GM21526 (cell line): ENCODE results near the gene PLCB1.

Source experiments
- ATAC-seq: cut with Tn5 transposase; IDR thresholded peaks from one replicate; pipeline ENCODE4 v1.9.1; 2021; ENCODE audit warnings: moderate library complexity; ENCODE audit not compliant: unreplicated experiment, low FRiP score

PLCB1 gene

DNA sequence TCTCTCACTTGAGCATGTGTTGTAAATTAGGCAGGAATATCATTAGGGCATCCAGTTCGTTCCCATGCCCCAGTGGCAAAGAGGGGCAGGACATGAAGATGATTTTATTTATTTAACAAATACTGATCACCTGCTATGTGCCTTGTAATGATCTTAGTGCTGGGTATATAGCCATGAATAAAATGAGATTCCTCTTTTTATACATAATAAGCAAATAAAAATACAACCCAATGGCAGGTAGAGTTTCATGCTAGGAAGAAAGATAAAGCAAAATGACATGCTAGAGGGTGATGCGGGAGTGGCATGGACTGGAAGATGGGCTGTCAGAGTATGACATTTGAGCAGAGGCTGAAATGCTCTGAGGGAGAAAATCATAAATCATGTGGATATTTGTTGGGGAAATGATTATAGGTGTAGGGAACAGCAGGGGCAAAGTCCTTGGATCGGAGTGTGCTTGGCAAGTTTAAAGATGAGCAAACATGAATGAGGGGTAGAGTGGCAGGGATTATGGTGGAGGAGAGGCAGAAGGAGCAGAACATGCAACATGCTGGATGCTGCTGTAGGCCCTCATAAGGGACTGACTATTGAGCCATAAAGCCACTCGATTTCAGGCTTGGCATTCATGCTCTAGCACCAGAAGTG is 342.1 kb downstream of the PLCB1 start:
- no peak for ATAC-seq

DNA sequence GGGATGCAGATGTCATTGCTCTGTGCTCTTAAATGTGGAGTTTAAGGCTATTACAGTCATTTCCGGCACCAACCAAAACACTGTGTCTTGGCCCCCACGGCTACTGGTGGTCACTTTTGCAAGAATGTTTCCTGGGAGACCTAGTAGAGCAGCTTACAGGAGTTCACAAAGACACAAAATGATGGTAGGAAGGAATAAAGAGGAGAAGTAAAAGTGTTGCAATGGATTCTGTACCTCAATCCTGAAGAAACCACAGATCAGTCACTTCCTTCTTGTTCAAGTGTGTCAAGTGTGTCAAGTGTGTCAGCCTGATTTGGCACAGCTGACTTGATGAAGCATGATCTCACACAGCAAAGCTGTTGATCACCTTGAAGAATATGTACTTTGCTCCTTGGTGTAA is 344.0 kb downstream of the PLCB1 start:
- no peak for ATAC-seq

DNA sequence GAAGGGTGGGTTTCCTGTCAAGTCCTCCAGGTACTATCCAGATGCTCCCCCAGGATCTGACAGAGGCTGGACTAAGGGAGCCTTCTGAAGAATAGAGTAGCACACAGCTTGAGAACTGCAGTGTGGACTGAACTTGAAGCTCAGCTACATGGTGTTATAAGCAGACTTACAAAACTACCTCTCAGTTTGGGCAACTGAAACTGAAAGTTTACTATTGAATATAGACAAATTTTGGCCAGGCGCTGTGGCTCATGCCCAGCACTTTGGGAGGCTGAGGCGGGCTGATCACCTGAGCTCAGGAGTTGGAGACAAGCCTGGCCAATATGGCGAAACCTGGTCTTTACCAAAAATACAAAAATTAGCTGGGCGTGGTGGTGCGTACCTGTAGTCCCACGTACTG is 348.5 kb downstream of the PLCB1 start:
- ATAC-seq: no peak

DNA sequence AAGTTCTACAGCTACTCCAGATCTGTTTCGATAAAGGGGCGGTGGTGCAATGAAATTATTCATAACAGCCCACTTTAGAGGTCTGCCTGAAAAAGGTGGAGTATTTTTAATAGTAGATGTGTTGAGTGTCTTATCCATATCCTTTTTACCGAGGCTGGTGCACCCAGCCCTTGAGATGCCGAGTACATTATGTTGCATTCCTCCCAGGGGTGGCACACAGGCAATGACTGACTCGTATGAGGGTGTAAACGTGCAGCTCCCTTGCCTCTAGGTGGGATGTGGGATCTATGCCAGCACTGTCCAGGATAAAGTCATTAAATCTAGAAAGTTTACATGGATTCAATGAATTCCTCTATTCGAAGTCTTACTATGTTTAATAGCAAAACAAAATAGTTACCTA is 355.6 kb downstream of the PLCB1 start:
- no peak for ATAC-seq

DNA sequence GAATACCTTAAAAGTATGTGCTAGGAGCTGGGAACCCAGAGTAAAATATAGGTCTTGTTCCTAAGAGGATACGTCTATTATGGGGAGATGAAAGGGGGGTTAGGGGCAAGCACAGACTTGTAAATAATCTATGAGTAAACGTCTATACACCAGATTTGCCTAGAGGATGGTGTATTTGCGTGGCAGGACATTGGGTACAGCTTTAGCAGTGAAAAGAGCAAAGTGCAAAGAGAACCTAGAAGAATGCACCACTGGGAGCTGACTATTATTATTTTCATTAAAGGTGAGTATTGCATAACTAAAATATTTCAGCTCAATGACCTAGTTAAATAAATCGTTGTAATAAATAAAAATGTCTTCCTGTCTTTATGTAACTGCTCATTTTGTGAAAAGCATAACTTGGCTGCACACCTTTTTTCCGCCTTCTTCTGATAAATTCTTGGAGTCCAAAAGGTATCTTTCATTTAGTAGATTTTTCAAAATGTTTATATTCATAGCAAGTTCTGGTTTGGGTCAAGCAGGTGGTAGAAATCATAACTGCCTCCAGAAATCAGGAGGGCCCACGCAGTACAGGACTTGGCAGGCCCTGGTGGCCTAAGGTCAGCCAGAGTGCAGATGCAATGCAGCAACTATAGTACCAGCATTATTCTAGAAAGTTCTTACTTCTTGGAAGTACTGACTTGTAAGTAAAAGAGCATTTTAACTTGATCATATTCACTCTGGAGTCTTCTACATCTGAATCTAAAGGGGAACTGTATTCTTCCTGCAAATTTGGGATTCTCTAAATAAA is 357.2 kb downstream of the PLCB1 start:
- ATAC-seq: no peak

DNA sequence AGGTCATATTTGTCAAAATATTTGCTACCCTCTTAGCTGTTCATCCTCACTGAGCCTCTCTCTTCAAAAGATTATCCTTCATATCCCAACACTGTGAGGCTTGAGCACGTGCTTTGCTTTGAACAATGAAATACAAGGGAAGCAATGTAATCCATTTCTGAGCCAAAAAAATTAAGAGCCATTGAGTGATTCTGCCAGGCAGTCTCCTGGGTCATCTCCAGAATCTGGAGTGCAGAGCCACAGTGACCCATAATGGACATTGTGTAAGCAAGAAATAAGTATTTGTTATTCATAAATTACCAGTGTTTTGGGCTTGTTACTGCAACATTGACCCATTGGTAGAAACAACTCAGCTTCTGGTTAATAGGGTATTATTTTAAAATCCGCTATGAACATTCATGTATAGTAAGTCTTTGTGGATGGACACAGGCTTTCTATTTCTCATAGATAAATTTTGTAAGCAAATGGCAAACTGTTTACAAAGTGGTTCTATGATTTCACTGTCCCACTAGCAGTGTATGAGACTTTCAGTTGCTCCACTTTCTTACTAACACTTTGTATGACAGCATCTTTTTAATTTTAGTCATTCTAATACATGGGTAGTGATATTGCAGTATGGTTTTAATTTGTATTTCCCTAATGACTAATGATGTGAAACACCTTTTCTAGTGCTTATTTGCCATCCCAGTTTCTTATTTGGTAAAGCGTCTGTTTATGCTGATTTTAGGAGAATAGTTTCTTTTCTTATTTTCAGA is 358.2 kb downstream of the PLCB1 start:
- ATAC-seq: no peak

DNA sequence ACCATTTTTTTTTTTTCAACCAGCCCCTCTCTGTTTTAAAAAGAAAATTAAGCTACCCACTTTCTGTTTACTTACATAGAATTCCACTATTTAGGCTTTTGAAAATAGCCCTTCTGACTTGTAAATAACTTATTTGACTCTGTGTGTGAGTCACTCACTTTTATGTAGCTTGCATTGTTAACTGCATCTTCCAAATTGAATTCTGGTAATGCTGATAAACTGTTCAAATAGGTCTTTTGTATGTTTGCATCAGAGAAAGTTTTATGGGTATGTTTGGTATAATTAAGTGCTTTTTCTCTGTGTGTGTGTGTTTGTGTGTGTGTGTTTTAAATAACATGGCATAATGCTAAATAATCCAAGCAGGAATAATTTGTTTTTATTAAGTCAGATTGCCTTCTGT is 360.1 kb downstream of the PLCB1 start:
- ATAC-seq: no peak

DNA sequence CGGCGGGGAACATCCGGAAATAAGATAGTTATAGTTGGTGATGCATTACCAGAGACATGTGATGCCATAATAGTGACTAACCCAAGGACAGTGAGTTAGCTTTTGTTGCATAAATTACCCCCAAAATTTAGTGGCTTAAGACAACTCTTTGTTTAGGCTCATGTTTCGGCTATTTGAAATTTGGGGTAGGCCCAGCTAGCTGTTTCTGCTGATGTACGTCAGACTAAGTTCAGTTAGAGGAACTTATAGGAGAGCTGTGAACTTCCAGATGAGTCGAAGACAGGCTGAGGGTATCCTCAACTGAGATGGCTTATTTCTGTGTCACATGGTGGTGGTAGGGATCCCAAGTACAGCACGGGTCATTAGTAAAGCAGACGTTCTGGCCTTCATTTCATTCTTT is 366.5 kb downstream of the PLCB1 start:
- ATAC-seq: no peak

DNA sequence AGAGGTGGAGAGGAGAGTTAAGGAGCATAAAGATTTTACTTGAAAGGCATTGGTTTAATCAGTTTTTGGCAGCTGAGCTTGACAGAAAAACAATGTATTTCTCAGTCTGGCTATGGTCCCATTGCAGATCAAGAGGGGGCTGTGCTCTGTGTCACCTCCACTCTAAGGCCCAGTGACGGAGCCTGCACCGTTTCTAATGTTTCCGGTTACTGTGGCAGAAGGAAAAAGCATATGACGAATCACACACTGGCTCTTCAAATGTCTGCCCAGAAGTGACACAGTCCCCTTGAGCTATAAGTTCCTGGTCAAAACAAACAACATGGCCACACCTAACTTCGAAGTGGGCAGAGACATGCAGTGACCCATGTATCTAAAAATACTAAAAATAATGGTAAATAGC is 372.0 kb downstream of the PLCB1 start:
- no peak for ATAC-seq

DNA sequence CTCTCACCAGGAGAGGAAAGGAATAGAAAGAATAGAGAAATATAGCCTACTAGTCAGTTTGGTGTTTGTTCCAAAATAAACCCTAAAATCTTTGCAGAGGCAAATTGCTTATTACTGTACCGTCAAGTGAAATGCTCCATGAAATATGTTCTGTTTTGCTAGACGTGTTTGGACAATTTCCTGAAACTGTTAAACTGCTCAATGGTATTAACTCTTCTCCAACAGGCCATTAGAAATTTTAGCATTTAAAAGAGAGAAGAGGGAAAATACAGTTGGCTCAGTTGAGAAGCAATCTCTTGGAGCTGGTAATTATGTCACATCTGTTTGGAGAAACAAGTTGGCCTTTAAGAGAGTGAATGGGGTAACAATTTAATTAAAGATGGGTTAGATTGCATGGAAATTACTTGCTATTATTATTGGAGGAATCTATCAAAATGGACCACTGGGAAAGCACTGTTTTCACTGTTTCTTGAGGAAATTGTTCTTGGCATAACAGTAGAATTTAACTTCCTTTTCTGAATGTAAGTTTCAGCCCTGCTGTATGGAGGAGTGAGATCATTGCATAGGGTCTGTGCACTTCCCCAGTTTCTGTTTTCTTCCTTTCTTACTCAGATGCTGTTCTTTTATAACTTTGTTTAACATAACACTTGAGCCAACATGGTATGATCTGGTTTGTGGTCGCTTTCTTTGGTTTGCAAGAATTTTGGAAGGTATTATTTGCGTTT is 373.6 kb downstream of the PLCB1 start:
- ATAC-seq: no peak

DNA sequence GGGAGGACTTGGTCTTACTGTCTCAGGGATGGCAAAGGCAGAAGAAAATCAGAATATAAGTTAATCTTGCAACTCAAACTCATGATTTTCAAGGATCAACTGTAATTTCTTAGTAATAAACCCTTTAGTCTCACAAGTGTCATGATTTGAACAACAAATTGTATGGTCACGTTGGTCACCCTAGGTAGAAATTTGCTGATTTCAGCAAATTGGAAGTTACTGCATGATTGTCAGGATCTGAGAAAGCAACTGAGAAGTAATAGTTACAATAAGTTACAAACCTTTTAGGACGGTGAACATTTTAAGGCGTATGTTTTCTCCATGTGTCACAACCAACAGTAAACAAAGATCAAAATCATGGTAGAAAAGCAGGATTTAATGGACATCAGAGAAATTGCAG is 375.2 kb downstream of the PLCB1 start:
- no peak for ATAC-seq

DNA sequence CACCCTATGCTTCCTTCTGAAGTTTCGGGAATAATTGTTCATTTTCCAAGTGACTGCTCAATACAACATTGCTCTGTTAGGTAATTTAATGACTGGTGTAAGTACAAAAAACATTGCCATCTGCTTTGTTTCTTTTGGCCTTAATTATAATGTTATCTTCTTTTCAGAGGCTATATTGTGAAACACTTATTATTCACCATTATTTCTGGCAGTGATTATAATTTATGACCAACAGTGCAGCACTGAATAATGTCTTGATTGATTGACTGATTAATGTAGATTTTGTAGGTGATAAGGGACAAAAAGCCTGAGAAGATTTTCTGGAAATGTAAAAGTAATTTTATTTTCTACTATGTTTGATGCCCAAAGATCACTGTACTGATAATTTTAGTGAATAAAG is 377.7 kb downstream of the PLCB1 start:
- no peak for ATAC-seq

DNA sequence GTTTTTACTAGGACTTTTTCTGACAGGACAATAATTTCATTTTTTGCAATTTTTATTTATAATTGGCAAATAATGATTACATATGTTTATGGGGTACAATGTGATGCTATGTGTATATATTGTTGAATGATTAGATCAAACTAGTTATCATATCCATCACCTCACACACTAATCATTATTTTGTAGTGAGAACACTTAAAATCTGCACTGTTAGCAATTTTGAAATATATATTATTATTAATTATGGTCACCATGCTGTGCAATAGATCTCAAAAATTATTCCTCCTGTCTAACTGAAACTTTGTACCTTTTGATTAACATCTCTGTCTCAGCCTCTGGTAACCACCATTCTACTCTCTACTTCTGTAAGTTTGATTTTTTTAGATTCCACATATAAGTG is 378.7 kb downstream of the PLCB1 start:
- ATAC-seq: no peak

DNA sequence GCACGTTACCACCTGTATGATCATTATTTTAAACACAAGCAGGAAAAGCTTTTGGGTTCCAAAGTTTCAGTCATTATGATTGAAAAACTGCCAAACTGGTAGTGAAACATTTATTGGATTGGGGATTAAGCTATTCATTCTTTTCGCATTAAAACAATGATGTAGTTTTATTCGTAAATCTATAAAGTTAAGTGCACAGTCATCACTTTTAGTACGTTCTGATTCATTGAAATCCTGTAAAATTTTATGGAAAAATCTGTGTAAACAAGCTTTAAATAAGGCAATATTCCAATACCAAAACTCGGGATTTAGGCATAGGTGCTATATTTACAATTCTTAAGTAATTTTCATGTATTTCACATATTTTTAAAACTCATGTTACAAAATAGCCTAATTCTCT is 379.9 kb downstream of the PLCB1 start:
- ATAC-seq: no peak

DNA sequence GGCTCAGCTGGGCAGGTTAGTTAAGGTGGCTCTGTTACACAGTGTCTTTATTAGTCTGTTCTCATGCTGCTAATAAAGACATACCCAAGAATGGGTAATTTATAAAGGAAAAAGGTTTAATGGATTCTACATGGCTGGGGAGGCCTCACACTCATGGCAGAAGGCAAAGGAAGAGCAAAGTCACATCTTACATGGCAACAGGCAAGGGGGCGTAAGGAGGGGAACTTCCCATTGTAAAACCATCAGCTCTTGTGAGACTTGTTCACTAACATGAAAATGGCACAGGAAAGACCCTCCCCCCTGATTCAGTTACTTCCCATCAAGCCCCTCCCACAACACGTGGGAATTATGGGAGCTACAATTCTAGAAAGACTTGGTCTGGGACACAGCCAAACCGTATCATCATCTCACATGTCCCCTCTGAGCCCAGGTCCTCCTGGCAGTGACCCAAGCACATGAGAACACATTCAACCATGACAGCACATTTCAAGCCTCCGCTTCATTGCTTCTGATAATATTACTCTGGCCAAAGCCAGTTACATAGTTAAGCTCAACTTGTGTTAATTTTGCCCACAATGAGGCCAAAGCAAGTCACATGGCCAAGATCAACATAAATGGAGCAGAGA is 383.9 kb downstream of the PLCB1 start:
- no peak for ATAC-seq

DNA sequence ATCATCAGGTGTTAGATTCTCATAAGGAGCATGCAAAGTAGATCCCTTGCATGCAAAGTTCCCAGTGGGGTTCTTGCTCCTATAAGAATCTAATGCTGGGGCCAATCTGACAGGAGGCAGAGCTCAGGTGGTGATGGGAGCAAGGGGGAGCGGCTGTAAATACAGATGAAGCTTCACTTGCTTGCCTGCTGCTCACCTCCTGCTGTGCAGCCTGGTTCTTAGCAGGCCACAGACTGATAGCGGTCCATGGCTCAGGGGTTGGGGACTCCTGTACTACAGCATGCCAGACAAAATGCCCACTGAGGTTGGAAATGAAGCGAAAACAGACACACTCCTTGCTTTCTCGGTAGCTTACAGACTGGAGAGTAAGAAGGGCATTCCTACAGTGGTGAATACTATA is 386.8 kb downstream of the PLCB1 start:
- no peak for ATAC-seq

DNA sequence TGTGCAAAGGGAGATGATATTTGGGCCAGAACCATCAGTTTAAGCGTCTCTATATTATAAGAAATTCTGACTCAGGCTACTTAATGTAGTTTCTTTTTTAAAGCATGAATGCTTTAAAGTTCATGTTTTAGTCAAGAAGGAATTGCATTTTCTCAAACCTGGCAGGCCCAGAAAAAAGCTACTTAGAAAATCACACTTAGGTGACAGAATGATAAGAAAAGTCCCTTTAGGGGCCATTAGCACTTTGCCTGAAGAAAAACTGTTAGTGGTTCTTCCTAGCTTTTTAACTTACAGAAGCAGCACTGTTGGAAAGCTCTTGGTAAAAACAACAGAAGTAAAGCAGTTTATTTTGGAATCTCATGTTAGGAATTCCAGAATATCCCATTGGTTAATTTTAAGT is 387.8 kb downstream of the PLCB1 start:
- no peak for ATAC-seq

DNA sequence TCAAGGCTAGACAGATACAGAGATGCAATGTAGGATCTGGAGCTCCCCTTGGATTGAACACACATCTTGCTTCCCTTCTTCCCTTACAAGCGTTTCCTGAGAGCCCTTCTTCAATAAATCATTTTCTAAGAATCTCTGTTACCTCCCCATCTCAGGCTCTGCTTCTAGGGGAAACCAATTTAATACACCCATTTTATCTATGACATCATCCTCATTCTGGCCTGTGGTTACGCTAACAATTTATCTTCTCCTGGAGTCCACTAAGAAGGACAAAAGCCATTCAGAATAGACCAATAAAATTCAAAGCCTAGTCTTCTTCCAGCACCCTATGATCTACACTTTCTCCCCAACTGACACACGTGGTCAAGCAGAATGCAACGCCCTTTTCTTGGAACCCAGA is 390.1 kb downstream of the PLCB1 start:
- ATAC-seq: no peak

DNA sequence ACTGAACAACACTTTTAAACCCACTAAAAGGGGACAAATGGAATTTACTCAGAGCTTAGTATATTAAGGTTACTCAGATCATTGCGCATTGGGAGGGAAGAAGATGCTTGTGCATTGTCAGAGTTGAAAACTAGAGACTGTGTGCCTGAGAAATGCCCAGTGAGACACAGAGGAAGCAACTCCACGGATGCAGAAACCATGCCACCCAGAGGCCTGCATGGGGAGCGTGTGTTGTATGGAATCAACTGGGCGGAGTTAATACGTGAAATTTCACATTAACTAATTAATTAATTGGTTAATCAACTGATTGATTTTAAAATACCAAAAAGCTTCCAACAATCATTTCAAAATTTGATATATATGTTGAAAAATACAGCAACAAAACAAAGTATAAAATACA is 391.6 kb downstream of the PLCB1 start:
- ATAC-seq: no peak

DNA sequence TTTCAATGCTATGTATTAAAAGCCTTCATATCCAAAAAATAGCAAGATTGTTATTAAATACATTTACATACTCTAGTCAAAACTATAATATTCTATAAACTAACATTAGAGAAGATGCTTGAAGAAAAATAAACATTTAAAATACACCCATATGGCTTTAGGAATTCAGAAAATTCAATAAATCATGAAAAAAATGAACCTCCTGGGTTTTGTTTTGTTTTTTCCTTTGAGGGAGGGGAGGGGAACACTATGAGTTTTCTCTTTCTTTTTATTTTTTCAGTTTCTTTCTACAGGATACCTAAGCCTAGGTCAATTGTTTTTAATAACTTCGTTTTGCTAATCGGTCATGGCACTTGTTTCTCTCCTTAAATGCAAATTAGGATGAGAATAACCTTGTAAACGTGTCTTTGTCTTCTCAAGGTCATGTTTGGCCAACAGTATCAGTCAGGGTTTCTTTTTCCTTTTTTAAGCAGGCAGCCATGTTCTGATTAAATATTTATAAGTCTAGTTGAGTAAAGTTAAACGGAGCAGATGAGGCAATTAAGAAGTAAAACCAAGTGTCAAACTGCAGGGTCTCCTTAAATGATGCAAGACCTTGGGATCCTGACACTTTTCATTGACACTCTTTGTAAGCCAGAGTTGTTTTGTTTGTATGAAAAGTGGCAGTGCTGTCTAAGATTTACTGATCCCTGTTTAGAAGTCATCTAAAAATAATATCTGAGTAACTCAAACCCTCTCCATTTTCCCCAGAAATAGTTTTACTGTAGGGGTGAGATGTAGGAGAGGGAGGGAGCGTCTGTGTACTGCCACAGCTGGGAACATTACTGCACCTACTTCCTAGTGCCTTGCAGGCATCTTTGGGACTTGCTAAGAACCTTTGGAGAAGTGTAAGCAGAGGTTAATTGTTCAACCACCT is 392.3 kb downstream of the PLCB1 start:
- no peak for ATAC-seq
